ENCODE measurements around the gene CCR3. TPM values are rescaled to one million over a fixed set of nuclear protein-coding genes. Genes with fewer than 3 reads are reported as not detected.

Gene CCR3
- total and polyA plus RNA-seq, 9 of the 15 experiments (the other 6 are each of a cell fraction or from before 2014, with no cell fraction given), result not detected

DNA sequence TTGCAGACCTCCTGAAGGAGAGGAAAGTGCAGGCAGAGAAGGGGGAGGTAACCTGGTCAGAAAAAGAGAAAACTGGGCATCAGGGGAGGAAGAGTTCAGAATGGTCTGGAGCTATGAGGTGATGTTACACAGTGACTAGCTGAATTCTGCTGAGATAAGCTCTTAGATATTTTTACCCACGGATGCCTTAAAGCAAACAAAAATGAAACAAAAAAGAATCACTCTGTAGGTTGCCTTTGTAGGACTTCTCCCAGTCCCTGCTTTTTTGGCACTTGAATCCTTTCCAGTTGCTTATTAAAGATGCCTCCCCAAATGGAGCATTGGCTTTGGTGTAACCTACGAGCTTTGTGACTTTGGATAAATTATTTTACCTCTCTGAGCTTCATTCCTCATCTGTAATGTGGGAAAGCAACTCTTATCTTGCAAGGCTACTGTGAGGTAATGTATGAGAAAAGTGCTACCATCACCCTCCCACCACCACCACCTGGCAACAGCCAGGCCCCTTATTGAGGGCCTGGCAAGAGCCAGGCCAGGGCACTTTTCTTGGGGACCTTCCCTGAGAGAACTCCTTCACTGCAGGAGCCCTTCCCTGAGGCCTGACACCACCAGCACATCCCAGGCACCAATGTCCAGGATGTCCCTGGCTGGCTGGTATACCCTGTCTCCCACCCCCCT lies 36.8 kb upstream of the CCR3 start (continued):
- TF ChIP-seq U2AF1 (optimal IDR thresholded peaks at IDR 0.05; ENCODE audit: low read depth, low read length) (no peak), XRCC4 (IDR thresholded peaks at IDR 0.05; ENCODE audit: extremely low read depth, insufficient read depth, insufficient read length) (no peak), SRSF3 (IDR thresholded peaks at IDR 0.05; ENCODE audit: insufficient read depth, low read length) (no peak), XRCC5 (IDR thresholded peaks at IDR 0.05; ENCODE audit: low read depth, low read length) (no peak), HNRNPK (IDR thresholded peaks at IDR 0.05; ENCODE audit: low read depth, low read length, poor library complexity, severe bottlenecking) (no peak)
- TF ChIP-seq, protein P1, sequence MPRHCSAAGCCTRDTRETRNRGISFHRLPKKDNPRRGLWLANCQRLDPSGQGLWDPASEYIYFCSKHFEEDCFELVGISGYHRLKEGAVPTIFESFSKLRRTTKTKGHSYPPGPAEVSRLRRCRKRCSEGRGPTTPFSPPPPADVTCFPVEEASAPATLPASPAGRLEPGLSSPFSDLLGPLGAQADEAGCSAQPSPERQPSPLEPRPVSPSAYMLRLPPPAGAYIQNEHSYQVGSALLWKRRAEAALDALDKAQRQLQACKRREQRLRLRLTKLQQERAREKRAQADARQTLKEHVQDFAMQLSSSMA (CRISPR knock-in tag; IDR thresholded peaks at IDR 0.05), result no peak

DNA sequence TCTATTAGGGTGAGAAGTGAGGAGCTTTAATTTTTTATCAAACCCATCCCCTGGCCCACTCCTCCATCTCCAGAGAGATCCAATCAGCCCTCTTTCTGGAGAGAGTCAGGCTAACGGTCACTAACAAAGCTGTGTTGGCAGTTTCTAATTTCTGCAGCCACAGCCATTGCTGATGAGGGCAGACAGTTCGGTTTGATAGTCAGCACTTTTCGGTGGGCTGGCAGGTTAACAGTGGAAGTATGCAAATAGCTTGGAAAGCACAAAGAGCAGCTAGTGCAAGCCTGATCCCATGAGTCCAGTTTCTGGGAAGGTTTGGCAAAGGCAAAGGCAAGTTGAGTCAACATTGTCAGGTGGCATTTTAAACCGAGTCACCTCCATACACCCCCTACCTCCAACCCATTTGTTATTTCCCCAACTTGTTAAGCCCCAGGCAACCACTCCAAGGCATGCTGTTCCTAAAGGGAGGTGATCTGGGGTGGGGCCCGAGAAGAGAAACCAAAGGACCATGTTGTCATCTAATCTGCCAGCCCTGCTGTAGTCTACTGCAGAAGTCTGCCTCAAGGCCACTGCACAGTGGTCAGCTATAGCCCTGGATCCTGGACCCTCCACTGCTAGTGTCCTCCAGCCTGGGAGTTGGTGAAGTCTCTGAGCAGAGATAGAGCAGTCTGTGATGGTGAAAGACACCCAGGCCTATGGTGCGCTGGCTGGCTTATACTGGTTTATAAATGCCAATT lies 35.8 kb upstream of the CCR3 start:
- H3K9me1 ChIP-seq (ENCODE audit: control insufficient read depth, insufficient read depth, low read length), result no peaks in the 10 kb centered on the region
- intact Hi-C loops (cut with micrococcal nuclease) (loop anchor here (10.0 kb wide), 2 partner anchors 122 to 1172 kb away; no protein-coding TSS in a partner anchor), in situ Hi-C loops (cut with MboI) (no loop called here)
- H3K4me3 ChIP-seq, result no peak overlapping the region
- no peaks in the 10 kb centered on the region for H3K4me1 ChIP-seq (replicated peaks in 1 of 2; ENCODE audit: control insufficient read depth in 2 of 2, insufficient read depth in 2 of 2, low read length in 2 of 2)
- H3K4me2 ChIP-seq (ENCODE audit: insufficient read depth, low read length), result no peak overlapping the region
- no peaks in the 10 kb centered on the region for H3K79me2 ChIP-seq (ENCODE audit: control insufficient read depth, insufficient read depth, low read length)
- no peak for FAIRE-seq
- BruUV-seq (replicated peaks), result no TSS peak
- CTCF ChIA-PET (ENCODE audit: low intra/inter-chr PET ratio), result no interaction called here
- TF ChIP-seq ZNF316 (IDR thresholded peaks at IDR 0.05) (peak; percentile 47; the same call in 1 of the 2 replicates), EP400 (IDR thresholded peaks at IDR 0.05) (no peak), MEIS2 (IDR thresholded peaks at IDR 0.05; ENCODE audit: partially characterized antibody) (no peak)
- TF ChIP-seq, protein P2, sequence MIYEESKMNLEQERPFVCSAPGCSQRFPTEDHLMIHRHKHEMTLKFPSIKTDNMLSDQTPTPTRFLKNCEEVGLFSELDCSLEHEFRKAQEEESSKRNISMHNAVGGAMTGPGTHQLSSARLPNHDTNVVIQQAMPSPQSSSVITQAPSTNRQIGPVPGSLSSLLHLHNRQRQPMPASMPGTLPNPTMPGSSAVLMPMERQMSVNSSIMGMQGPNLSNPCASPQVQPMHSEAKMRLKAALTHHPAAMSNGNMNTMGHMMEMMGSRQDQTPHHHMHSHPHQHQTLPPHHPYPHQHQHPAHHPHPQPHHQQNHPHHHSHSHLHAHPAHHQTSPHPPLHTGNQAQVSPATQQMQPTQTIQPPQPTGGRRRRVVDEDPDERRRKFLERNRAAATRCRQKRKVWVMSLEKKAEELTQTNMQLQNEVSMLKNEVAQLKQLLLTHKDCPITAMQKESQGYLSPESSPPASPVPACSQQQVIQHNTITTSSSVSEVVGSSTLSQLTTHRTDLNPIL (CRISPR knock-in tag; IDR thresholded peaks at IDR 0.05), result no peak
- TF ChIP-seq, protein P3, sequence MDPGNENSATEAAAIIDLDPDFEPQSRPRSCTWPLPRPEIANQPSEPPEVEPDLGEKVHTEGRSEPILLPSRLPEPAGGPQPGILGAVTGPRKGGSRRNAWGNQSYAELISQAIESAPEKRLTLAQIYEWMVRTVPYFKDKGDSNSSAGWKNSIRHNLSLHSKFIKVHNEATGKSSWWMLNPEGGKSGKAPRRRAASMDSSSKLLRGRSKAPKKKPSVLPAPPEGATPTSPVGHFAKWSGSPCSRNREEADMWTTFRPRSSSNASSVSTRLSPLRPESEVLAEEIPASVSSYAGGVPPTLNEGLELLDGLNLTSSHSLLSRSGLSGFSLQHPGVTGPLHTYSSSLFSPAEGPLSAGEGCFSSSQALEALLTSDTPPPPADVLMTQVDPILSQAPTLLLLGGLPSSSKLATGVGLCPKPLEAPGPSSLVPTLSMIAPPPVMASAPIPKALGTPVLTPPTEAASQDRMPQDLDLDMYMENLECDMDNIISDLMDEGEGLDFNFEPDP (CRISPR knock-in tag; IDR thresholded peaks at IDR 0.05), result no peak
- DNase-seq (ENCODE audit: extremely low read depth in 1 of 4, low spot score in 3 of 4), result no peak
- no peaks in the 10 kb centered on the region for H3K36me3 ChIP-seq (ENCODE audit: control insufficient read depth, insufficient read depth, low read length)
- H3K9ac ChIP-seq (ENCODE audit: insufficient read depth in 1 of 2, low read depth in 2 of 2, low read length in 2 of 2), result no peak overlapping the region
- no peaks in the 10 kb centered on the region for H3K9me3 ChIP-seq (replicated peaks; ENCODE audit: control insufficient read depth, insufficient read depth, low read depth, low read length)
- peaks cover 0 to 17% of the 10 kb centered on the region in 2 experiments; a peak in 3 of 5 replicates for H3K27me3 ChIP-seq (ENCODE audit: control insufficient read depth in 2 of 2, insufficient read depth in 2 of 2, low read length in 2 of 2)
- no peak for ATAC-seq
- whole genome bisulfite sequencing (ENCODE audit: insufficient coverage, low coverage, missing lambda C conversion rate), result under 1% methylated on average over 6 of the region's 6 CpGs
- POLR2A ChIA-PET, result interaction anchor here (0.6 kb wide), 2 partner anchors 14 to 354 kb away, joined by 3 read pairs; no protein-coding TSS in a partner anchor
- H2AFZ ChIP-seq (ENCODE audit: low read depth, low read length), result no peak overlapping the region
- H4K20me1 ChIP-seq (replicated peaks; ENCODE audit: control insufficient read depth, insufficient read depth, low read length), result no peaks in the 10 kb centered on the region
- H3K27ac ChIP-seq (ENCODE audit: extremely low read depth, low read depth, low read length), result no peak overlapping the region

Data from K562 (cell line).